ENCODE measurements around the gene CLDN1.

DNA sequence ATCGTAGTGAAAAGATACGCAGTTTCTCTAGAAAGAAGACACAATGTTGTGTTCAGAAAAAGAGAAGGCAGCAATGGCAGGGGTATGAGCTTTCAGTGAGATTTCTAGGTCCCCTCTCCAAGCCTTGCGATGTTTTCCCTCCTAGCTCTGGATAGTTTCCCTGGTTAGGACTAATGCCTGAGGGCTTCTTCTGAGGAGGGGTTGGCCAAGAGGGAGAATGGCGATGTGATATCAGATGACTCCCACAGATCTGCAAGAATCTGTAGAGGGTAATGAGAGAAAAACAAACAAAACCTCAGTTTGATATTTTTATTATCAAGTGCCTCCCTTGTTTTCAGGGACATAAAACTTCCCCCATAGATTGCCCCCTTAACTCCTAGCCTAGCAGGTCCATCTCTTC lies 4.1 kb upstream of the CLDN1 start:
- TF ChIP-seq, protein P1, sequence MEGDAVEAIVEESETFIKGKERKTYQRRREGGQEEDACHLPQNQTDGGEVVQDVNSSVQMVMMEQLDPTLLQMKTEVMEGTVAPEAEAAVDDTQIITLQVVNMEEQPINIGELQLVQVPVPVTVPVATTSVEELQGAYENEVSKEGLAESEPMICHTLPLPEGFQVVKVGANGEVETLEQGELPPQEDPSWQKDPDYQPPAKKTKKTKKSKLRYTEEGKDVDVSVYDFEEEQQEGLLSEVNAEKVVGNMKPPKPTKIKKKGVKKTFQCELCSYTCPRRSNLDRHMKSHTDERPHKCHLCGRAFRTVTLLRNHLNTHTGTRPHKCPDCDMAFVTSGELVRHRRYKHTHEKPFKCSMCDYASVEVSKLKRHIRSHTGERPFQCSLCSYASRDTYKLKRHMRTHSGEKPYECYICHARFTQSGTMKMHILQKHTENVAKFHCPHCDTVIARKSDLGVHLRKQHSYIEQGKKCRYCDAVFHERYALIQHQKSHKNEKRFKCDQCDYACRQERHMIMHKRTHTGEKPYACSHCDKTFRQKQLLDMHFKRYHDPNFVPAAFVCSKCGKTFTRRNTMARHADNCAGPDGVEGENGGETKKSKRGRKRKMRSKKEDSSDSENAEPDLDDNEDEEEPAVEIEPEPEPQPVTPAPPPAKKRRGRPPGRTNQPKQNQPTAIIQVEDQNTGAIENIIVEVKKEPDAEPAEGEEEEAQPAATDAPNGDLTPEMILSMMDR (IDR thresholded peaks at IDR 0.05) = no peak
- TF ChIP-seq POLR2A (IDR thresholded peaks at IDR 0.05) = no peak
